Stimulated activated CD8-positive, alpha-beta memory T cell treated with anti-CD3 and anti-CD28 coated beads, Interleukin-7, amount 100 ng/mL, for 48 hours (primary cell): ENCODE measurements around the gene RPS3.
"Not testable (repeated sequence)": the region's sequence is repeated elsewhere in the genome, so short reads cannot be mapped to it uniquely, and the experiment has no call there.

Source experiments
- DNase-seq, 2 donors: peaks; one replicate each; pipeline ENCODE4 v3.0.0-alpha.2; 2020; ENCODE audit warnings: low read depth in 1 of 2; ENCODE audit errors: extremely low read depth in 1 of 2

The RPS3 gene

GRCh38 chr11:75399344-75400145 lies at the start of gene RPS3:
RPS3 (plus strand) TSS chr11:75399518; CDS start chr11:75399548, 30 bp downstream.
- DNase-seq, result peak; percentile 71 to 84

GRCh38 chr11:75349521-75350116 lies 49.7 kb upstream of the RPS3 start:
- DNase-seq, result no peak

- DNase-seq, result no peak
These were observed 49.1 kb upstream of the RPS3 start for GRCh38 chr11:75350122-75350742.

- DNase-seq, result no peak
These were observed 48.4 kb upstream of the RPS3 start for GRCh38 chr11:75350743-75351540.

- peak in 1 of 2 donors; percentile 19 for DNase-seq
These were observed 47.9 kb upstream of the RPS3 start, which contains the start of gene ARRB1 for GRCh38 chr11:75351541-75351790. ARRB1 (minus strand) TSS chr11:75351661; CDS start chr11:75351607, 54 bp downstream.

- DNase-seq, result no peak
These were observed 47.3 kb upstream of the RPS3 start for GRCh38 chr11:75351791-75352587.

GRCh38 chr11:75352588-75353206 lies 46.6 kb upstream of the RPS3 start:
- no peak for DNase-seq

- no peak for DNase-seq
These were observed 44.3 kb upstream of the RPS3 start for GRCh38 chr11:75355051-75355450.

- no peak for DNase-seq
These were observed 42.7 kb upstream of the RPS3 start for GRCh38 chr11:75356613-75357012.

GRCh38 chr11:75362285-75362684 lies 37.0 kb upstream of the RPS3 start:
- not testable (repeated sequence) for DNase-seq

GRCh38 chr11:75365711-75366181 lies 33.6 kb upstream of the RPS3 start:
- DNase-seq, result no peak

GRCh38 chr11:75366826-75367225 lies 32.5 kb upstream of the RPS3 start:
- DNase-seq, result not testable (repeated sequence)

- DNase-seq, result no peak
These were observed 29.6 kb upstream of the RPS3 start for GRCh38 chr11:75369560-75370255.

GRCh38 chr11:75371949-75372876 lies 27.1 kb upstream of the RPS3 start:
- no peak for DNase-seq

- no peak for DNase-seq
These were observed 26.1 kb upstream of the RPS3 start for GRCh38 chr11:75373201-75373600.

- no peak for DNase-seq
These were observed 24.7 kb upstream of the RPS3 start for GRCh38 chr11:75374646-75375045.

- no peak for DNase-seq
These were observed 23.7 kb upstream of the RPS3 start for GRCh38 chr11:75375626-75376025.

GRCh38 chr11:75376175-75376574 lies 23.1 kb upstream of the RPS3 start:
- DNase-seq, result no peak
